HL-60/S4 treated with phorbol 12-myristate 13-acetate at 8.2 ng/mL for 4 days and 3 days (cell line): ENCODE data around the gene MAP3K20.
"Not testable (repeated sequence)": the region's sequence is repeated elsewhere in the genome, so short reads cannot be mapped to it uniquely, and the experiment has no call there.

Source experiments
- in situ Hi-C: fragments of 300-500 bp; cut with MboI; formaldehyde crosslinking; loops from 2 replicates; pipeline ENCODE4 v1.15.0; 2022; ENCODE audit warnings: low sequenced_read_pairs

The MAP3K20 gene

GRCh38 chr2:173075781-173076580 lies at the start of gene MAP3K20:
MAP3K20 (plus strand) TSS chr2:173075846; CDS start chr2:173091032, 15,186 bp downstream.
- in situ Hi-C loops: no loop called here

- in situ Hi-C loops: loop anchor here (5.0 kb wide), 1 partner anchor 186 kb away; no protein-coding TSS in a partner anchor
Observed at GRCh38 chr2:173026479-173026878, 49.2 kb upstream of the MAP3K20 start.

GRCh38 chr2:173027181-173028128 lies 48.2 kb upstream of the MAP3K20 start:
- in situ Hi-C loops: loop anchor here (5.0 kb wide), 1 partner anchor 185 kb away; no protein-coding TSS in a partner anchor

GRCh38 chr2:173028141-173028540 lies 47.5 kb upstream of the MAP3K20 start:
- in situ Hi-C loops: loop anchor here (5.0 kb wide), 1 partner anchor 184 kb away; no protein-coding TSS in a partner anchor

DNA sequence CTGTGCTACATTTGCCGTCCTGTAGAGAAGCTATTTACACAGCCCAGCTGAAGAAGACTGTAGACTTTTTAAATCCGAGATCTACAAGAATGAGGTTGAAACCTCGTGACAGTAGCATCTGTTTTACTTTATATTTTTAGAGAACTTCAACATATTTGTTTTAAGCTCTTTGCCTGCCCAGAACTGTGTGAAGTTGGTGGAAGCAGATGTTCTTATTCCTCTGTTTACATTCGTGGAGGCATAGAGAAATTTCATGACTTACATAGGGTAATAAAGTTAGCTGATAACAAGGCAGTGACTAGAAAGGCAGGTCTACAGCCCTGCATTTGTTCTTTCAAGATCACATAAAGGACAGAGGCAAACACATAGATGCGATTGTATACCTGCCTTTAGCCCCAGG lies 47.0 kb upstream of the MAP3K20 start:
- in situ Hi-C loops: loop anchor here (5.0 kb wide), 1 partner anchor 184 kb away; no protein-coding TSS in a partner anchor

DNA sequence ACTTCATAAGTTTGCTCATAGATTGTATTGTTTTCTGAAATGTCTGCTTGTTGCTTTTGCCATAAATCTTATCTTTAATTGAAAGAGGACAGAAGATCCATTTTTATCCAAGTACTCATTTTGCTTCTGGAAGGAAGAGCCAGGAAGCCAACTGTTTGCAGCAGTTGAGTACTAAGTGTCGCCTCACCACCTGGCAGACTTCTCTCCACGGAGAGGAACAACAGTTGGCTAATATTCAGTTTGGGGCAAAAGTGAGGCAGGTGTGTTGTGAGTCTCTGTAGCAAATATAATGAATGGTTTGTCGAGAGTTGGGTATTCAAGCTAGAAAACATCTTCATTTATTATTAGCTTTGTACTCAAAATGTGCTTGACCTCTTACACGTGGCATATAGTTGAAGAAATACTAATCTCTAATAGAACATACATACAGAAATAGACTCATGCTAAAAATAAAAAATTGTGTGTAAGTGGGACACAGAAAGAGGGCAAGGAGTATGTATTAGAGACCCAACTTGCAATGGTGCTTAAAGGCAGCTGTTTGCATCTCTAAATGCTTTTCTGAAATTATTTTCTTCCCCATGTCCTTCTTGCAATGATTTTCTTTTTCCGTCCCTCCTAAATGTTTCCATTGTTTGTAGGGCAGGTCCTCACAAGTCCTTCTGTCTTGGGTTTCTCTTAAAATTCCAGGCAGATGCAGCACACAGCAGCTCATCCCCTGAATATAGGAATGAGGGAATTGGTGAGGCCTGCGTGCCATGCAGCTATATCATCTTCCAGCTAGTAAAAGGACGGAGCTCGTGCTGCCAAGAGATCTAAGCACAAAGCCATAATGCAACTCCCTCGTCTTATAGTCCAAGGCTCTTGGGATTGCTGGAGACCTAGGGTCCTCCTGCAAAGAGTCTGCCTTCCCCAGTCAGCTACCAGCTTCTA lies 44.8 kb upstream of the MAP3K20 start:
- in situ Hi-C loops: no loop called here

DNA sequence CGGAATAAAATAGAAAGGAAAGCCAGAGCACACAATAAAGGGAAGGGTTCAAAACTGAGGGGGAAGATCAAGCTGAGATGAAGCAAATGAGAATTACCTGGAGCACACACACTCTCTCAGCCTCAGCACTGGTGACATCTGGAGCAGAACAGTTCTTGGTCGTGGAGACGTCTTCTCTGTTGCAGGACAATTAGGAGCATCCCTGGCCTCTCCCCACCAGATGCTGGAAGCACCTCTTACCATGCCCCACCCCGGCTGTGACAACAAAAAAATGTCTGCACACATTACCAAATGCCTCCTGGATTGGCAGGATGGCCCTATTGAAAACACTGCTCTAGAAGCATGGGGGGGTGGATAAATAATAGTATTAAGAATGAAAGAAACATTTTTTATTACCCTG lies 43.6 kb upstream of the MAP3K20 start:
- in situ Hi-C loops: no loop called here

GRCh38 chr2:173033084-173033483 lies 42.6 kb upstream of the MAP3K20 start:
- in situ Hi-C loops: no loop called here

DNA sequence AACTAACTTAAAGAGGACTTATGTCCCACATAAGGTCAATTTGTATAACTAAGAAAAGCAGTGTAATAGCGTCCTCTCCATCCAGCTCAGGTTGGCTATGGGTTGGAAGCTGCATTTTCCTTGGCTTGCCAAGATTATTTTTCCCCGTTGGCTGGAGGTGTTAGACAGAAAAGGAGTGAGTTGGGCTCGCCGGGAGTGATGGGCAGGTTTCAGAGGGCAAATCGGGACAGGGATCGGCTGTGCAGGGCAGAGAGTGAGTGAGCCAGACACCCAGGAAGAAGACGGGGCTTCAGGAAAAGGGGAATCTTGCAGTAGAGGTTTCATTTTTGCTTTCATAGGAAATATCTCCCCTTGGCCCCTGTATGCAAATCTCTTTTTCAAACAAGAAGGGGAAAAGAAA lies 41.5 kb upstream of the MAP3K20 start:
- in situ Hi-C loops: no loop called here

DNA sequence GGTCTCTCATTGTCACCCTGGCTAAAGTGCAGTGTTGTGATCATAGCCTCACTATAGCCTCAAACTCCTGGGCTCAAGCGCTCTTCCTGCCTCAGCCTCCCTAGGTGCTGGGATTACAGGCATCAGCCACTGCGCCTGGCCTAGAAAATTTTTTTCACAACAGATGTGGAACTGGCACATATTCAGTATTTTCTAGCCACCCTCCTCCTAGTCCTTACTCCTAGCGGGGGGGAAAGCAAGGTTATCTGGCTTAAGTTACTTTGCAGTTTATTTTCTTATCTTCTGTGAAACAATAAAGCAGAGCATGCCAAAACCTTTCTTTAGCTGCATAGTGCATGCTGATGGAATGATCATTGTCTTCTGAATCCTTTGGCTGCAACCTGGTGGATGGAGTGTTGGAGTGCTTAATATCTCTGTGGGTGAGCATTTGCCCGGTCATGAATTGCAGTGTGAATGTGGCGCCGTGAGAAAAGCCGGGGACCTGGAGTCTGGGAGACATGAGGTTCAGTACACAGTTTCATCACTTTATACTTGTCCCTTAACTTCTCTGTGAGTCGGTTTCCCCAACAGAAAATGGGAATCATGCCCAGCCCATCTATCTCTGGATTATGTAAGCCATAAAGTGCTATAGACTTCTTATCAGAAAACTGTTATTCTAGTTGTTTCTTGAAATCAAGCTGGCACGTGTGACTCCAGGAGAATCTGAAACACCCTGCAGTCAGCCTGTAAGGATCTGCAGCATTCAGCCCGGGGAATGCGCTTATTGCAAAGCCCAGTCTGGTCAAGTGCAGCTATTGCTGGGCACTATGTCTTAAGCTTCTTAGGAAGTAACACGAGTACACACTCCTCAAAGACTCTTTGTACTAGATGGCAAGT lies 38.2 kb upstream of the MAP3K20 start:
- in situ Hi-C loops: no loop called here

DNA sequence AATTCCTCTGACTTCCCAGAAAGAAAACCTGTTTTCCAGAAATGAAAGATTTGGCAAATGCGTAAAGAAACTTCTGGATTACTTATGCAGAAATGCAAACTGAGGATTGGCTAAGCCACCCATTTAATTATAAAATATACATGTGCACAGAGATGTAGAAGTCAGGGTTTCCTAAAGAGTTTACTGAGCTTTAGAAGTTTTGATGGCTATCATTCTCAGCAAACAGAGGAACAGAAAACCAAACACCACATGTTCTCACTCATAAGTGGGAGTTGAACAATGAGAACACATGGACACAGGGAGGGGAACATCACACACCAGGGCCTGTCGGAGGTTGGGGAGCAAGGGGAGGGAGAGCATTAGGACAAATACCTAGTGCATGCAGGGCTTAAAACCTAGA lies 37.4 kb upstream of the MAP3K20 start:
- in situ Hi-C loops: not testable (repeated sequence)

- in situ Hi-C loops: no loop called here
Observed at GRCh38 chr2:173040729-173041128, 34.9 kb upstream of the MAP3K20 start.

DNA sequence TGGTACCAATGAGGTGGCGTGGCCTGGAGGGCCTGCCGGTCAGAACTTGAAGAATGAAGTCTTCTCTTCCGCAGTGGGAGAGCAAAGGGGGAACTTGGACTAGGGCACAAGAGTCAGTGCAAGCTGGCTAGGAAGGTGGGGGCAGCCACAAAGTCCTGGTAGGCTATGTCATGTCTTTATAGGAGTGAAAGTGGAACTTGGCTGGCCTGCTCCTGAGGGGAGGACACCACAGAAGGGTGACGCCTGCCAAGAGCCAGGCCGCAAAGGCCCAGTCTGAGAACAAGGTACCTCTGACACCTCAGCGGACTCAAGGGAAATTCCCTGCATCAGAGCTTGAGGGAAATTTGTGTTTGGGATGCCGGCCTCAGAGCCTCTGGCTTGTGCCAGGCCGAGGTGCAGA lies 32.2 kb upstream of the MAP3K20 start:
- in situ Hi-C loops: no loop called here

GRCh38 chr2:173043897-173044519 lies 31.6 kb upstream of the MAP3K20 start:
- in situ Hi-C loops: no loop called here

- in situ Hi-C loops: no loop called here
Observed at GRCh38 chr2:173044686-173045085, 31.0 kb upstream of the MAP3K20 start.

DNA sequence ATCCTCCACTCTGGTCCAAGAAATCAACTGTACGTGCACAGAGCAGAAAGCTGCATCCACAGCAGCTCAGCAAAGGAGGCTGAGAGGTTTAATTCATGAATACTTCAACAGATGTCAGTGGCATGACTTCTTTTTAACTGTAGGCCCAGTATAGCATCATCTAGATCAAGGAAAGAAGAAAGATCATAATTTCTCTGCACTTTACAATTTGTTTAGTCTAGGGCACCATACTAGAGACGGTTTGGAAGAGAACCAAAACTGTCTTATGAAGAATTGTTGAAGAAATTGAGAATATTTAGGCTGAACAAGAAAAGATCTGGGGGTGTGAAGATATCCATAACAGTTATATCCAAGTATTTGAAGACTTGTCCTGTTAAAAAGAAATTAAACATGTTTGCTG lies 30.5 kb upstream of the MAP3K20 start:
- in situ Hi-C loops: no loop called here

DNA sequence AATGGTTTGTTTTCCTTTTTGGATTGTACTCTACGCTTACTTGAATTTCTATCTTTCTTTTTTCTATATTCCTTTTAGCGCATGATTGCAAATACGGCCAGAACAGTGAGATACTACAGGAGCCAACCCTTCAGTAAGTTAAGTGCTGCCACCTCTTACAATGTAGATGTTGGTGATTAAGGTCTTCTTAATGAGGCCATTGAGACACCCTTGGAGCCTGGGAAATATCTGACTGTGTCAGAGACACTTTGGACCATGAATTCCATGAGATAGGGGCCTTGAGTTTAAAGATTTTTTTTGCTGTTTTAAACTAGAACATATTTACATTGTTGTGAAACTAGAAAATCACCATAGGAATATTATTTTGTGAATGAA lies 27.1 kb upstream of the MAP3K20 start:
- in situ Hi-C loops: no loop called here

GRCh38 chr2:173048897-173049661 lies 26.6 kb upstream of the MAP3K20 start:
- in situ Hi-C loops: no loop called here
